ENCODE data around the gene BEAN1. TPM values are rescaled to one million over a fixed set of nuclear protein-coding genes. Genes with fewer than 3 reads are reported as not detected.
"Not testable (repeated sequence)": the region's sequence is repeated elsewhere in the genome, so short reads cannot be mapped to it uniquely, and the experiment has no call there.

Gene BEAN1
- total RNA-seq, 1 experiment from 2014 or later, result 1.9 TPM

DNA sequence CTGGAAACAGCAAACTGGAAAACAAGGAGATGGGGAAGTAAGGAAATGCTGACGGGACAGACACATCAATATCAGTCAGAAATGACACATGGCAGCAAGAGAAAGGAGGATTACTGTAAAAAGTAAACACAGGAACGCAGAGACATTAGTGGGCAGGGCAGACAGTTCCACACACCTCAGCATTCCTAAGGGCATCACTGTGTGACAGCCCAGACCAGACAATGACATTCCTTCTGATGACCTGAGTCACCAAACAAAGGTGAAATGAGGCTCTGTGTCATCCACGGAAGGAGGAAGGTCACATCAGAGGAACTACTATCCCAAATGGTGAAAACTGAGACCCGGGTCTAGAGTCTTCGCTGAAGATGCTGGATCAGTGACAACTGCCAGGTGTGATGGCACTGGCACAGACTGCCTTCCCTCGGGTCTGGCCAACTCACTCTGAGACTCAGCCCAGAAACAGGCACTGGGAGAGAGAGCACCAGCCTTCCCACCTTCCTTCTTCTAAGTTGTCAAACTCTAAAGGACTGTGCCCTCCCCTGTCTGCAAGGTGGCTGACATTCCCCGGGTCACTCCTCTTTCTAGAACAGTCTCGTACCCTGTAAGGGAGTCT lies 86.1 kb downstream of the BEAN1 start:
- DNase-seq (peak; percentile 87), ATAC-seq (peak; percentile 34)
- intact Hi-C loops (cut with micrococcal nuclease), result no loop called here
- no peaks in the 10 kb centered on the region for H3K79me2 ChIP-seq (ENCODE audit: low read length)
- ChIA-PET POLR2A (ENCODE audit: unreplicated experiment) (no interaction called here), CTCF (no interaction called here)
- peak overlapping the region; percentile 85 for H3K4me2 ChIP-seq (ENCODE audit: low read length)
- H3K9ac ChIP-seq (ENCODE audit: low read length), result 0 out of 2 replicates have a peak overlapping the region, but pooled peaks have one; percentile 9
- no peaks in the 10 kb centered on the region for H3K36me3 ChIP-seq (ENCODE audit: low read depth, low read length)
- H3K9me2 ChIP-seq (replicated peaks; ENCODE audit: low read length), result no peaks in the 10 kb centered on the region
- no peaks in the 10 kb centered on the region for H3K27me3 ChIP-seq (ENCODE audit: low read length)
- H3K4me3 ChIP-seq (ENCODE audit: low read length), result peak overlapping the region; percentile 36; the same call in 1 of the 2 replicates
- TF ChIP-seq EZH2phosphoT487 (IDR thresholded peaks at IDR 0.05; ENCODE audit: borderline replicate concordance, low read length), result no peak
- no TSS peak for BruUV-seq (replicated peaks)
- H3F3A ChIP-seq (ENCODE audit: low read length, unreplicated experiment), result peaks cover 6% of the 10 kb centered on the region
- H2AFZ ChIP-seq (ENCODE audit: low read length), result no peak overlapping the region
- H3K4me1 ChIP-seq (ENCODE audit: insufficient read depth, low read length), result peaks cover 72% of the 10 kb centered on the region
- no peaks in the 10 kb centered on the region for H3K9me3 ChIP-seq (ENCODE audit: low read length)
- H3K27ac ChIP-seq (ENCODE audit: low read length), result peak overlapping the region; percentile 82
- H4K20me1 ChIP-seq (ENCODE audit: low read length), result no peaks in the 10 kb centered on the region

DNA sequence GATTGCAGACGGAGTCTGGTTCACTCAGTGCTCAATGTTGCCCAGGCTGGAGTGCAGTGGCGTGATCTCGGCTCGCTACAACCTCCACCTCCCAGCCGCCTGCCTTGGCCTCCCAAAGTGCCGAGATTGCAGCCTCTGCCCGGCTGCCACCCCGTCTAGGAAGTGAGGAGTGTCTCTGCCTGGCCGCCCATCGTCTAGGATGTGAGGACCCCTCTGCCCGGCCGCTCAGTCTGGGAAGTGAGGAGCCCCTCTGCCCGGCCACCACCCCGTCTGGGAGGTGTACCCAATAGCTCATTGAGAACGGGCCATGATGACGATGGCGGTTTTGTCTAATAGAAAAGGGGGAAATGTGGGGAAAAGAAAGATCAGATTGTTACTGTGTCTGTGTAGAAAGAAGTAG lies 87.3 kb downstream of the BEAN1 start:
- H3K27me3 ChIP-seq (ENCODE audit: low read length); H3F3A ChIP-seq (ENCODE audit: low read length, unreplicated experiment); DNase-seq; BruUV-seq (replicated peaks); ATAC-seq; intact Hi-C loops (cut with micrococcal nuclease); H3K9me2 ChIP-seq (replicated peaks; ENCODE audit: low read length); H3K27ac ChIP-seq (ENCODE audit: low read length); CTCF ChIA-PET; POLR2A ChIA-PET (ENCODE audit: unreplicated experiment); H3K36me3 ChIP-seq (ENCODE audit: low read depth, low read length); H3K9ac ChIP-seq (ENCODE audit: low read length); H3K9me3 ChIP-seq (ENCODE audit: low read length); H4K20me1 ChIP-seq (ENCODE audit: low read length); H3K4me2 ChIP-seq (ENCODE audit: low read length); H2AFZ ChIP-seq (ENCODE audit: low read length); H3K4me3 ChIP-seq (ENCODE audit: low read length); H3K79me2 ChIP-seq (ENCODE audit: low read length): not testable (repeated sequence)
- H3K4me1 ChIP-seq (ENCODE audit: insufficient read depth, low read length), result peaks cover 63% of the 10 kb centered on the region

DNA sequence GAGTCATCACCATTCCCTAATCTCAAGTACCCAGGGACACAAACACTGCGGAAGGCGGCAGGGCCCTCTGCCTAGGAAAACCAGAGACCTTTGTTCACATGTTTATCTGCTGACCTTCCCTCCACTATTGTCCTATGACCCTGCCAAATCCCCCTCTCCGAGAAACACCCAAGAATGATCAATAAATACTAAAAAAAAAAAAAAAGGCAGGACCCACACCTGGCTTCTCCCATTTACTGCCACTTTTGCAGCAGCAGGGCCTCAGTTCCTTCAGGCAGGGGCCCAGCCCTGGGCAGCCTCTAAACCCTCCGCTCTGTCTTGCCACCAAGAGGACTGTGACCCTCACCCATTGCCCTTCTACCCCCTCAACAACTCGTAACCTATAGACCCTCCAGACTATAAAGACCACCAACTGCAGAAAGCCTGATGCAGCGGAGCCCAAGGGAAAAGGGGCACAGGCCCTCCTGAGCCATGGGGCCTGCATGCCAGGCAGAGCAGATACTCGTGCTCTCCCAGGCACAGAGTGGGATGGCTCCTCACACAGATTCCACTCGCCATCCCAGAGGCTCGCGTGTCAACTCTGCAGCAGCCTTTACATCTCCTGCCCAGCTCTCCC lies 88.0 kb downstream of the BEAN1 start:
- DNase-seq; intact Hi-C loops (cut with micrococcal nuclease); H3K36me3 ChIP-seq (ENCODE audit: low read depth, low read length); H3F3A ChIP-seq (ENCODE audit: low read length, unreplicated experiment); H3K9me3 ChIP-seq (ENCODE audit: low read length); H3K27ac ChIP-seq (ENCODE audit: low read length); POLR2A ChIA-PET (ENCODE audit: unreplicated experiment); H3K9me2 ChIP-seq (replicated peaks; ENCODE audit: low read length); H3K4me3 ChIP-seq (ENCODE audit: low read length); H3K79me2 ChIP-seq (ENCODE audit: low read length); H3K9ac ChIP-seq (ENCODE audit: low read length); BruUV-seq (replicated peaks); H4K20me1 ChIP-seq (ENCODE audit: low read length); ATAC-seq; H3K27me3 ChIP-seq (ENCODE audit: low read length); H2AFZ ChIP-seq (ENCODE audit: low read length); H3K4me2 ChIP-seq (ENCODE audit: low read length): not testable (repeated sequence)
- CTCF ChIA-PET, result interaction anchor here (0.6 kb wide), 1 partner anchor 69 kb away, joined by 3 read pairs; no protein-coding TSS in a partner anchor
- peaks cover 56% of the 10 kb centered on the region for H3K4me1 ChIP-seq (ENCODE audit: insufficient read depth, low read length)

DNA sequence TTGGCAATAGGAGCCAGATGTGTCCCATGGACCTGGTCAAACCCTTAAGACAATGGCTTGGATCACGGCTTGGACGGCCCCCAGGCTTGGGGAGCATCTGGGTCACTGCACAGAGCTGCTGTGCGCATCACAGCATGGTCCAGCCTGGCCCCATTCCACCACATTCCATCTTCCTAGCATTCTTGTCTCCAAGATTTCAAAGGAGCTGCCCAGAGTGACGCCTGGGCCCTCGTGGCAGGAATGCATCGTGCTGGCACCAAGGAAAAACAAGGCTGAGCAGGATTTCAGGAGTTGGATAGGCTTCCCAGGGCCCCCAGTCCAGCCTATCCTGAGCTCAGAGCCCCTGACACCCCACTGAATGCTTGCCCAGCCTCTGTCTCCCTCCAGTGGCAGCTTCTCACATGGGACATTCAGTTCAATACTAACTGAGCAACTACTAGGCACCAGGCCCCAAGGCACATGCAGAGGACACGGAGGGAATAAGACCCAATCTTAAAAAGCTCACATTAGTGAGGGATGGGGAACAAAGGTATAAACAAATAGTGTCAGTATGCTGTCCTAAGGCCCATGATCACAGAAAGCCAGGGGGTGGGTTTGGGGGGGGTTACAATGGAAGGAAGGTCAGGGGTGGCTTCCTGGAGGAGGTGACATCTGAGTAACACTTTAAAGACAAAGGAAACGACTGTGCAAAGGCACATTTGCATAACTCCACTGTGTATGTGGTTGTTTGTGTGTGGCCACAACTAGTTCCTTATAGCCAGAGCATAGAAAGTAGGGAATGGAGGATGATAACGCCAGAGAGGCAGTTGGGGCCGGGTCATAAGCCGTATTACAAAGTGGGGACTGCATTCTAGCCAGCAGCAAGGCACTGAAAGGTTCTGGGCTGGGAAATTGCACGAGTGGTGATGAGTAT lies 88.8 kb downstream of the BEAN1 start:
- peaks cover 6% of the 10 kb centered on the region for H3F3A ChIP-seq (ENCODE audit: low read length, unreplicated experiment)
- no peak overlapping the region for H2AFZ ChIP-seq (ENCODE audit: low read length)
- H3K9me2 ChIP-seq (replicated peaks; ENCODE audit: low read length), result no peaks in the 10 kb centered on the region
- H3K27me3 ChIP-seq (ENCODE audit: low read length), result no peaks in the 10 kb centered on the region
- intact Hi-C loops (cut with micrococcal nuclease), result loop anchor here (1.0 to 2.0 kb wide), 2 partner anchors 8 to 107 kb away; no protein-coding TSS in a partner anchor
- TF ChIP-seq EZH2phosphoT487 (IDR thresholded peaks at IDR 0.05; ENCODE audit: borderline replicate concordance, low read length), result no peak
- TF ChIP-seq, protein P1, sequence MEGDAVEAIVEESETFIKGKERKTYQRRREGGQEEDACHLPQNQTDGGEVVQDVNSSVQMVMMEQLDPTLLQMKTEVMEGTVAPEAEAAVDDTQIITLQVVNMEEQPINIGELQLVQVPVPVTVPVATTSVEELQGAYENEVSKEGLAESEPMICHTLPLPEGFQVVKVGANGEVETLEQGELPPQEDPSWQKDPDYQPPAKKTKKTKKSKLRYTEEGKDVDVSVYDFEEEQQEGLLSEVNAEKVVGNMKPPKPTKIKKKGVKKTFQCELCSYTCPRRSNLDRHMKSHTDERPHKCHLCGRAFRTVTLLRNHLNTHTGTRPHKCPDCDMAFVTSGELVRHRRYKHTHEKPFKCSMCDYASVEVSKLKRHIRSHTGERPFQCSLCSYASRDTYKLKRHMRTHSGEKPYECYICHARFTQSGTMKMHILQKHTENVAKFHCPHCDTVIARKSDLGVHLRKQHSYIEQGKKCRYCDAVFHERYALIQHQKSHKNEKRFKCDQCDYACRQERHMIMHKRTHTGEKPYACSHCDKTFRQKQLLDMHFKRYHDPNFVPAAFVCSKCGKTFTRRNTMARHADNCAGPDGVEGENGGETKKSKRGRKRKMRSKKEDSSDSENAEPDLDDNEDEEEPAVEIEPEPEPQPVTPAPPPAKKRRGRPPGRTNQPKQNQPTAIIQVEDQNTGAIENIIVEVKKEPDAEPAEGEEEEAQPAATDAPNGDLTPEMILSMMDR (conservative IDR thresholded peaks at IDR 0.05; ENCODE audit: low read depth, low read length), result peak; percentile 54
- no peak for TF ChIP-seq EZH2 (IDR thresholded peaks at IDR 0.05; ENCODE audit: low read length, unreplicated experiment)
- ChIA-PET CTCF (interaction anchor here (0.6 kb wide), 1 partner anchor 70 kb away, joined by 3 read pairs; no protein-coding TSS in a partner anchor), POLR2A (ENCODE audit: unreplicated experiment) (no interaction called here)
- H3K4me3 ChIP-seq (ENCODE audit: low read length), result no peak overlapping the region
- H3K79me2 ChIP-seq (ENCODE audit: low read length), result no peaks in the 10 kb centered on the region
- peaks cover 48% of the 10 kb centered on the region for H3K4me1 ChIP-seq (ENCODE audit: insufficient read depth, low read length)
- ATAC-seq (no peak), DNase-seq (peak; percentile 19)
- peak overlapping the region; percentile 59 for H3K27ac ChIP-seq (ENCODE audit: low read length)
- H3K4me2 ChIP-seq (ENCODE audit: low read length), result peak overlapping the region; percentile 58
- H4K20me1 ChIP-seq (ENCODE audit: low read length), result no peaks in the 10 kb centered on the region
- H3K9ac ChIP-seq (ENCODE audit: low read length), result no peak overlapping the region
- BruUV-seq (replicated peaks), result no TSS peak
- no peaks in the 10 kb centered on the region for H3K9me3 ChIP-seq (ENCODE audit: low read length)
- no peaks in the 10 kb centered on the region for H3K36me3 ChIP-seq (ENCODE audit: low read depth, low read length)

Measured in PC-3 (cell line).